IMR-90 (cell line): ENCODE data around the gene ANKMY1. TPM values are rescaled to one million over a fixed set of nuclear protein-coding genes. Genes with fewer than 3 reads are reported as not detected.

Experiments
- ATAC-seq: fragments of 200-7000 bp; cut with Tn5 transposase; 2 replicates; pipeline ENCODE4 v1.9.1; 2020; ENCODE audit warnings: low read depth, mild to moderate bottlenecking, moderate library complexity
- BruUV-seq: library from RNA; stranded (reverse); fragments of 400-500 nt; replicated peaks from 2 replicates; lab custom pipeline; 2021; lab: Mats Ljungman, UMichigan
- CTCF ChIA-PET: fragments of 300-600 bp; formaldehyde crosslinking; extraction: SDS; loops from one replicate; lab custom pipeline; 2021; ENCODE audit warnings: antibody characterized with exemption; lab: Yijun Ruan, JAX
- POLR2A ChIA-PET: fragments of 300-600 bp; sonication (Branson Sonifier 250); formaldehyde crosslinking; loops from one replicate; lab custom pipeline; 2022; ENCODE audit warnings: antibody characterized with exemption; ENCODE audit not compliant: unreplicated experiment; lab: Charles Lee
- DNase-seq: peaks from one replicate; pipeline ENCODE4 v3.0.0; 2013
- H2AFZ ChIP-seq: replicated peaks from 2 replicates; pipeline ENCODE3; 2013; ENCODE audit warnings: low read length, mild to moderate bottlenecking; ENCODE audit not compliant: poor library complexity
- H2AK5ac ChIP-seq: 2 replicates; pipeline ENCODE4 v1.6.1; 2013; ENCODE audit warnings: low read depth, low read length, inconsistent platforms
- H2AK9ac ChIP-seq: replicated peaks from 2 replicates; pipeline ENCODE3; 2013; ENCODE audit warnings: mild to moderate bottlenecking, low read depth, low read length, moderate library complexity; ENCODE audit not compliant: poor library complexity
- H2BK120ac ChIP-seq: 2 replicates; pipeline ENCODE4 v1.6.1; 2013; ENCODE audit warnings: low read depth, low read length, inconsistent platforms
- H2BK15ac ChIP-seq: 3 replicates; pipeline ENCODE4 v1.6.1; 2013; ENCODE audit warnings: low read depth, low read length, inconsistent platforms
- H2BK20ac ChIP-seq: 2 replicates; pipeline ENCODE4 v1.6.1; 2013; ENCODE audit warnings: low read depth, mild to moderate bottlenecking, inconsistent platforms, low read length, moderate library complexity
- H2BK5ac ChIP-seq: 2 replicates; pipeline ENCODE4 v1.6.1; 2013; ENCODE audit warnings: mild to moderate bottlenecking, low read depth, low read length, inconsistent platforms; ENCODE audit not compliant: poor library complexity, severe bottlenecking
- H3K14ac ChIP-seq: replicated peaks from 2 replicates; pipeline ENCODE4 v1.6.1; 2013; ENCODE audit warnings: low read depth, low read length, inconsistent platforms
- H3K18ac ChIP-seq: 2 replicates; pipeline ENCODE4 v1.6.1; 2013; ENCODE audit warnings: low read depth, low read length, control low read depth
- H3K23ac ChIP-seq: 2 replicates; pipeline ENCODE4 v1.6.1; 2013; ENCODE audit warnings: low read depth, low read length, inconsistent platforms
- H3K27ac ChIP-seq: 2 replicates; pipeline ENCODE4 v1.5.1; 2013; ENCODE audit warnings: mild to moderate bottlenecking, control low read depth, low read length; ENCODE audit not compliant: insufficient read depth
- H3K27me3 ChIP-seq: 2 replicates; pipeline ENCODE4 v1.6.1; 2013; ENCODE audit warnings: low read length; ENCODE audit not compliant: control insufficient read depth, insufficient read depth
- H3K36me3 ChIP-seq: 2 replicates; pipeline ENCODE4 v1.6.1; 2013; ENCODE audit warnings: low read length, mixed read lengths; ENCODE audit not compliant: control insufficient read depth, insufficient read depth
- H3K4ac ChIP-seq: 2 replicates; pipeline ENCODE4 v1.6.1; 2013; ENCODE audit warnings: low read depth, low read length, inconsistent platforms
- H3K4me1 ChIP-seq: 2 replicates; pipeline ENCODE4 v1.6.1; 2013; ENCODE audit warnings: low read length, mixed read lengths; ENCODE audit not compliant: control insufficient read depth, insufficient read depth
- H3K4me2 ChIP-seq: 2 replicates; pipeline ENCODE4 v1.6.1; 2013; ENCODE audit warnings: low read depth, mild to moderate bottlenecking, control low read depth, low read length, moderate library complexity
- H3K4me3 ChIP-seq: 2 replicates; pipeline ENCODE4 v1.5.1; 2013; ENCODE audit warnings: low read depth, mild to moderate bottlenecking, control low read depth, low read length, moderate library complexity; ENCODE audit not compliant: insufficient read depth
- H3K56ac ChIP-seq: 2 replicates; pipeline ENCODE4 v1.6.1; 2013; ENCODE audit warnings: low read length, inconsistent platforms; ENCODE audit not compliant: insufficient read depth; ENCODE audit errors: extremely low read depth
- H3K79me1 ChIP-seq, 2 experiments: 2 replicates each; pipeline ENCODE4 v1.6.1; 2013; ENCODE audit warnings: low read length in 2 of 2, inconsistent platforms in 1 of 2, low read depth in 1 of 2
- H3K9ac ChIP-seq: 2 replicates; pipeline ENCODE4 v1.6.1; 2013; ENCODE audit warnings: low read depth, low read length, control low read depth
- H3K9me1 ChIP-seq: 2 replicates; pipeline ENCODE4 v1.6.1; 2013; ENCODE audit warnings: low read length, inconsistent platforms; ENCODE audit not compliant: insufficient read depth
- H3K9me3 ChIP-seq: 2 replicates; pipeline ENCODE4 v1.6.1; 2013; ENCODE audit warnings: low read length; ENCODE audit not compliant: control insufficient read depth, insufficient read depth
- H4K20me1 ChIP-seq: 2 replicates; pipeline ENCODE4 v1.6.1; 2013; ENCODE audit warnings: low read length, inconsistent platforms; ENCODE audit not compliant: insufficient read depth
- H4K5ac ChIP-seq: 2 replicates; pipeline ENCODE4 v1.6.1; 2013; ENCODE audit warnings: mild to moderate bottlenecking, low read depth, low read length, control low read depth
- H4K8ac ChIP-seq, 2 experiments: 2 replicates each; pipeline ENCODE4 v1.6.1; 2013; ENCODE audit warnings: low read depth in 2 of 2, low read length in 2 of 2, control low read depth in 1 of 2, inconsistent platforms in 1 of 2
- H4K91ac ChIP-seq: 2 replicates; pipeline ENCODE4 v1.6.1; 2013; ENCODE audit warnings: low read depth, low read length, inconsistent platforms; ENCODE audit not compliant: insufficient read depth
- FOS ChIP-seq: fragments of 150-350 bp; IDR thresholded peaks from 2 replicates; pipeline ENCODE4 v1.6.1; 2016; ENCODE audit warnings: low read depth, low read length
- NFE2L2 ChIP-seq: fragments of 150-350 bp; IDR thresholded peaks from 2 replicates; pipeline ENCODE4 v1.6.1; 2016; ENCODE audit warnings: low read depth, mild to moderate bottlenecking, low read length
- RCOR1 ChIP-seq: IDR thresholded peaks from 2 replicates; pipeline ENCODE4 v1.6.1; 2012; ENCODE audit warnings: mild to moderate bottlenecking, low read length, improper control_type of control experiment; ENCODE audit not compliant: insufficient replicate concordance
- WGBS, 2 experiments: methylation state at CpG; one replicate each; pipeline versions ENCODE4 v1.1.5 to v1.1.7; 2013; ENCODE audit warnings: missing lambda C conversion rate in 2 of 2; ENCODE audit not compliant: insufficient read length in 1 of 2; ENCODE audit errors: extremely low coverage in 2 of 2; 5-methylcytosine and 5-hydroxymethylcytosine counted together
- dilution Hi-C: fragments of 300-500 bp; cut with HindIII; formaldehyde crosslinking; loops from one replicate; pipeline ENCODE4 v1.14.3; 2018; ENCODE audit warnings: low sequenced_read_pairs; ENCODE audit not compliant: unreplicated experiment
- in situ Hi-C: fragments of 300-500 bp; cut with MboI; formaldehyde crosslinking; loops from 3 replicates; pipeline ENCODE4 v1.14.3; 2019; ENCODE audit warnings: low sequenced_read_pairs, inconsistent platforms, mixed read lengths
- intact Hi-C: fragments of 100-400 bp; cut with micrococcal nuclease; formaldehyde crosslinking; loops from 2 replicates; pipeline ENCODE4 v1.10.0; 2022
- polyA plus RNA-seq, 3 experiments: library from polyadenylated mRNA; depleted of rRNA; stranded (reverse); fragments of >200 nt; gene quantifications; 2 replicates each; pipeline ENCODE4 v1.2.3, GENCODE V29; 2012; ENCODE audit warnings: low replicate concordance in 1 of 3
- total RNA-seq: library from RNA; depleted of rRNA; stranded (reverse); fragments of >200 nt; gene quantifications from 2 replicates; pipeline ENCODE4 v1.2.3, GENCODE V29; 2012
- TF ChIP-seq, protein P1 (sequence below): fragments of 150-350 bp; IDR thresholded peaks from 2 replicates; pipeline ENCODE4 v1.6.1; 2016; ENCODE audit warnings: low read depth, mild to moderate bottlenecking, low read length, moderate library complexity, borderline replicate concordance

The ANKMY1 gene
- total and polyA plus RNA-seq, 2 of the 4 experiments (the other 2 are of a cell fraction), result 2.9 to 5.5 TPM

DNA sequence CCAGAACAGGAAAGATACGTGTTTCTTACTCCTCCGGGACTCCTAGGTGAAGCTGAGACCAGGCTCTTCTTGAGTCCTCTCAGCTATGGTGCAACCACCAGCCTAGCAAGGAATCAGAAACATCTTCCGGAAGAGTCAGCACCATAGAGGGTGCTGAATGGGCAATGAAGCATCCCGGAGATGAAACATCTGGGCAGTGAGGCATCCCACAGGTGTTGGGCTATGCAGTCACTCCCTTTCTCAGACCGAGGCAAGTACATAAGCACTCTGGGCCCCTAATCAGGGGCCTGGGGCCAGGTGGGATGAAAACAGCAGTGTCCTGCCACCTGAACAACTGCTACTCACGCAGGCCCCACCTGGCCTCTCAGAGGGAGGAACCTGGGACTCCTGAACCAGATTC is 27.3 kb upstream of the ANKMY1 start:
- Histone ChIP-seq H2AFZ (peak overlapping the region; percentile 10), H4K20me1 (peaks cover 21% of the 10 kb centered on the region), H3K9me3 (peaks cover 2% of the 10 kb centered on the region; the same call in 1 of the 2 replicates), H2AK9ac (peak overlapping the region; percentile 37), H2BK120ac (no peak overlapping the region), H3K14ac (no peak overlapping the region), H2AK5ac (0 out of 2 replicates have a peak overlapping the region, but pooled peaks have one; percentile 78), H3K9ac (peak overlapping the region; percentile 90), H3K27ac (no peak overlapping the region), H3K4me1 (peaks cover 18% of the 10 kb centered on the region), H3K4ac (no peak overlapping the region), H3K18ac (no peak overlapping the region), H4K5ac (no peak overlapping the region), H3K4me2 (peak overlapping the region; percentile 95), H2BK15ac (no peak overlapping the region), H3K79me1 (peaks cover 32 to 75% of the 10 kb centered on the region in 2 experiments), H2BK20ac (no peak overlapping the region), H4K8ac (peak overlapping the region; percentile 15 to 85; a peak in 2 of 4 replicates), H3K36me3 (peaks cover 7% of the 10 kb centered on the region), H3K23ac (no peak overlapping the region), H3K27me3 (no peaks in the 10 kb centered on the region), H3K56ac (no peak overlapping the region), H4K91ac (no peak overlapping the region), H3K9me1 (peaks cover 28% of the 10 kb centered on the region), H2BK5ac (no peak overlapping the region), H3K4me3 (peak overlapping the region; percentile 81)
- CTCF ChIA-PET, result no interaction called here
- no peak for ATAC-seq
- in situ Hi-C loops (no loop called here), dilution Hi-C loops (no loop called here), intact Hi-C loops (no loop called here)
- no TSS peak for BruUV-seq
- POLR2A ChIA-PET, result no interaction called here
- TF ChIP-seq RCOR1 (no peak), NFE2L2 (no peak), FOS (no peak)
- TF ChIP-seq, protein P1, sequence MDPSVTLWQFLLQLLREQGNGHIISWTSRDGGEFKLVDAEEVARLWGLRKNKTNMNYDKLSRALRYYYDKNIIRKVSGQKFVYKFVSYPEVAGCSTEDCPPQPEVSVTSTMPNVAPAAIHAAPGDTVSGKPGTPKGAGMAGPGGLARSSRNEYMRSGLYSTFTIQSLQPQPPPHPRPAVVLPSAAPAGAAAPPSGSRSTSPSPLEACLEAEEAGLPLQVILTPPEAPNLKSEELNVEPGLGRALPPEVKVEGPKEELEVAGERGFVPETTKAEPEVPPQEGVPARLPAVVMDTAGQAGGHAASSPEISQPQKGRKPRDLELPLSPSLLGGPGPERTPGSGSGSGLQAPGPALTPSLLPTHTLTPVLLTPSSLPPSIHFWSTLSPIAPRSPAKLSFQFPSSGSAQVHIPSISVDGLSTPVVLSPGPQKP, result no peak
- DNase-seq, result no peak
- 93% methylated on average over 3 of the region's 6 CpGs; no CpG with 5 or more reads in 1 of the 2 experiments for WGBS, 2 experiments
